CD14-positive monocyte (primary cell): ENCODE data around the gene POLR3K. TPM values are rescaled to one million over a fixed set of nuclear protein-coding genes. Genes with fewer than 3 reads are reported as not detected.
"Not testable (repeated sequence)": the region's sequence is repeated elsewhere in the genome, so short reads cannot be mapped to it uniquely, and the experiment has no call there.

Experiments
- DNase-seq, 3 donors: peaks; one replicate each; pipeline ENCODE4 v3.0.0-alpha.2; 2011 to 2022
- H2AFZ ChIP-seq: 2 replicates; pipeline ENCODE4 v1.6.0; 2012; ENCODE audit warnings: mild to moderate bottlenecking, low read depth, low read length, inconsistent platforms; ENCODE audit not compliant: insufficient read depth, poor library complexity, severe bottlenecking
- H3K27ac ChIP-seq, 2 donors: 1 replicate in 1 of 2; 2 replicates in 1 of 2; pipeline ENCODE4 v1.5.1; 2012 to 2013; ENCODE audit warnings: low read length in 2 of 2, control low read depth in 1 of 2, inconsistent platforms in 1 of 2, low read depth in 1 of 2, mild to moderate bottlenecking in 1 of 2
- H3K27me3 ChIP-seq, 2 donors: one replicate each; pipeline versions ENCODE4 v1.6.0 to v1.6.1; 2011 to 2013; ENCODE audit warnings: low read length in 2 of 2; ENCODE audit not compliant: control insufficient read depth in 2 of 2, insufficient read depth in 2 of 2
- H3K36me3 ChIP-seq, 2 donors: replicated peaks in 1 of 2; 1 replicate in 1 of 2; 2 replicates in 1 of 2; pipeline versions ENCODE4 v1.5.1 to v1.6.1; 2012 to 2013; ENCODE audit warnings: low read length in 2 of 2, control low read depth in 1 of 2, inconsistent platforms in 1 of 2, mild to moderate bottlenecking in 1 of 2; ENCODE audit not compliant: insufficient read depth in 2 of 2, control insufficient read depth in 1 of 2
- H3K4me1 ChIP-seq, 2 donors: 1 replicate in 1 of 2; 2 replicates in 1 of 2; pipeline versions ENCODE4 v1.5.1 to v1.6.1; 2012 to 2013; ENCODE audit warnings: low read length in 2 of 2, control low read depth in 1 of 2, inconsistent platforms in 1 of 2, mild to moderate bottlenecking in 1 of 2, moderate library complexity in 1 of 2; ENCODE audit not compliant: insufficient read depth in 2 of 2, control insufficient read depth in 1 of 2
- H3K4me2 ChIP-seq: replicated peaks from 2 replicates; pipeline ENCODE3; 2012; ENCODE audit warnings: low read length, moderate library complexity, mild to moderate bottlenecking; ENCODE audit not compliant: poor library complexity, severe bottlenecking; ENCODE audit errors: extremely low read depth
- H3K4me3 ChIP-seq, 3 experiments: fragments of 200-600 bp in 1 of 3; sonication (generic) in 1 of 3; replicated peaks in 1 of 3; 1 replicate in 2 of 3; 2 replicates in 1 of 3; pipeline ENCODE4 v1.5.1; 2011 to 2013; ENCODE audit warnings: low read length in 3 of 3, mild to moderate bottlenecking in 3 of 3, control low read depth in 2 of 3, low read depth in 2 of 3, inconsistent platforms in 1 of 3, moderate library complexity in 1 of 3
- H3K79me2 ChIP-seq: 2 replicates; pipeline ENCODE4 v1.6.0; 2012; ENCODE audit warnings: mild to moderate bottlenecking, control low read depth, inconsistent platforms, low read length, moderate library complexity; ENCODE audit not compliant: insufficient read depth
- H3K9ac ChIP-seq: 2 replicates; pipeline ENCODE4 v1.6.0; 2017; ENCODE audit warnings: low read length, mild to moderate bottlenecking; ENCODE audit not compliant: insufficient read depth, poor library complexity, severe bottlenecking
- H3K9me3 ChIP-seq, 2 donors: replicated peaks in 1 of 2; 1 replicate in 1 of 2; 2 replicates in 1 of 2; pipeline versions ENCODE4 v1.5.1 to v1.6.1; 2012 to 2013; ENCODE audit warnings: low read length in 2 of 2, control low read depth in 1 of 2; ENCODE audit not compliant: control insufficient read depth in 1 of 2, insufficient read depth in 1 of 2
- H4K20me1 ChIP-seq: 2 replicates; pipeline ENCODE4 v1.6.0; 2012; ENCODE audit warnings: mild to moderate bottlenecking, low read length, control low read depth, moderate library complexity; ENCODE audit not compliant: insufficient read depth
- H3K27ac Mint-ChIP-seq, 7 donors: one replicate each; pipeline ENCODE4 v1.8.0; 2020; ENCODE audit warnings: mild to moderate bottlenecking in 7 of 7, mixed read lengths in 7 of 7, moderate library complexity in 6 of 7, inconsistent platforms in 2 of 7
- H3K27me3 Mint-ChIP-seq, 3 donors: one replicate each; pipeline ENCODE4 v1.8.0; 2021 to 2022; ENCODE audit warnings: low read depth in 3 of 3, mild to moderate bottlenecking in 3 of 3, mixed read lengths in 3 of 3, moderate library complexity in 3 of 3, inconsistent platforms in 1 of 3
- H3K36me3 Mint-ChIP-seq, 2 donors: one replicate each; pipeline ENCODE4 v1.8.0; 2020; ENCODE audit warnings: mixed read lengths in 2 of 2, inconsistent platforms in 1 of 2, mild to moderate bottlenecking in 1 of 2
- H3K4me1 Mint-ChIP-seq: one replicate; pipeline ENCODE4 v1.8.0; 2020; ENCODE audit warnings: mild to moderate bottlenecking, mixed read lengths
- H3K4me3 Mint-ChIP-seq, 2 donors: one replicate each; pipeline ENCODE4 v1.8.0; 2020; ENCODE audit warnings: mild to moderate bottlenecking in 2 of 2, mixed read lengths in 2 of 2, moderate library complexity in 1 of 2
- H3K9me3 Mint-ChIP-seq, 7 donors: one replicate each; pipeline ENCODE4 v1.8.0; 2020 to 2022; ENCODE audit warnings: mixed read lengths in 7 of 7, mild to moderate bottlenecking in 6 of 7, moderate library complexity in 6 of 7, inconsistent platforms in 2 of 7
- CTCF ChIP-seq: fragments of 200-600 bp; IDR thresholded peaks from one replicate; pipeline ENCODE4 v1.8.0; 2022; ENCODE audit warnings: antibody characterized with exemption, mild to moderate bottlenecking
- WGBS: methylation state at CpG from one replicate; pipeline ENCODE4 v1.1.5; 2013; ENCODE audit warnings: missing lambda C conversion rate; ENCODE audit not compliant: insufficient coverage; 5-methylcytosine and 5-hydroxymethylcytosine counted together
- intact Hi-C, 2 donors: fragments of 100-400 bp; cut with micrococcal nuclease; formaldehyde crosslinking; loops; one replicate each; pipeline versions ENCODE4 v1.15.0 to v1.15.1; 2023
- polyA plus RNA-seq, 3 donors: library from polyadenylated mRNA; depleted of rRNA in 1 of 3; unstranded in 2 of 3; stranded (reverse) in 1 of 3; fragments of 300-500 nt in 2 of 3; fragments of >200 nt in 1 of 3; fragmentation: Illumina TruSeq in 2 of 3; gene quantifications; 1 replicate in 2 of 3; 2 replicates in 1 of 3; pipeline ENCODE4 v1.2.3, GENCODE V29; 2012 to 2021

The POLR3K gene
- polyA plus RNA-seq, 3 donors = 9.9 to 20.8 (median 18.7) TPM

DNA sequence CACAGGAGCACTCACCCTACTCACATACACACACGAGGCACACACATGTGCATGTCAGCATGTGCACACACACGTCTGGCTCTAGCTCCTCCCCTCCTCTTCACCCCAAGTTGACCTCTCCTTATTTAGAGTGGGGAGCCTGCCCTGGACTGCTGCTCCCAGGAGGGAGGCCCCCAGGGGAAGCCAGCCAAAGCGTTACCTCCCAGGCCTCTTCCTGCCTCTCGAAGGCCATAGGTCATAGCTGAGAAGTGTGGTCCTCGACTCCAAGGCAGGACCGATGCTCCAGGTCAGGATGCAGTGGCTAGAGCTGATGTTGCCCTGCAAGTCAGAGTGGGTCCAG, 18.8 kb downstream of the POLR3K start:
- H3K36me3 ChIP-seq = no peaks in the 10 kb centered on the region
- peak in 1 of 3 donors; percentile 10 for DNase-seq
- H2AFZ ChIP-seq = peak overlapping the region; percentile 64
- H3K27me3 Mint-ChIP-seq = peaks cover 0 to 1% (median 0%) of the 10 kb centered on the region in 3 donors
- peaks cover 29 to 40% of the 10 kb centered on the region in 2 donors for H3K4me1 ChIP-seq
- no peaks in the 10 kb centered on the region for H3K9me3 Mint-ChIP-seq
- no peak for TF ChIP-seq CTCF
- no peaks in the 10 kb centered on the region for H3K79me2 ChIP-seq
- no peaks in the 10 kb centered on the region for H4K20me1 ChIP-seq
- H3K27ac ChIP-seq = peak overlapping the region; percentile 77 to 82
- peak overlapping the region; percentile 44 for H3K4me2 ChIP-seq
- no peaks in the 10 kb centered on the region for H3K27me3 ChIP-seq
- no peaks in the 10 kb centered on the region for H3K9me3 ChIP-seq
- H3K9ac ChIP-seq = peak overlapping the region; percentile 35
- peak overlapping the region; percentile 85 to 92 (median 87) for H3K27ac Mint-ChIP-seq
- intact Hi-C loops = no loop called here
- 2% methylated on average over 4 of the region's 6 CpGs for WGBS
- peaks cover 5 to 10% of the 10 kb centered on the region in 2 donors for H3K36me3 Mint-ChIP-seq
- H3K4me3 ChIP-seq = peak overlapping the region in 1 of 3 experiments; percentile 45
- peaks cover 47% of the 10 kb centered on the region for H3K4me1 Mint-ChIP-seq
- peak overlapping the region; percentile 42 to 63 for H3K4me3 Mint-ChIP-seq

GRCh38 chr16:33877-34647, 19.3 kb downstream of the POLR3K start:
- Mint-ChIP-seq H3K4me3 (peak overlapping the region in 1 of 2 donors; percentile 63), H3K4me1 (peaks cover 42% of the 10 kb centered on the region), H3K9me3 (no peaks in the 10 kb centered on the region), H3K27ac (peak overlapping the region; percentile 85 to 92 (median 87)), H3K36me3 (peaks cover 5 to 8% of the 10 kb centered on the region in 2 donors), H3K27me3 (peaks cover 0 to 1% (median 0%) of the 10 kb centered on the region in 3 donors)
- H3K4me3 ChIP-seq = peak overlapping the region in 1 of 3 experiments; percentile 45
- no peak overlapping the region for H2AFZ ChIP-seq
- no peaks in the 10 kb centered on the region for H4K20me1 ChIP-seq
- DNase-seq = no peak
- WGBS = 92% methylated on average over 20 of the region's 21 CpGs
- no peaks in the 10 kb centered on the region for H3K9me3 ChIP-seq
- H3K36me3 ChIP-seq = no peaks in the 10 kb centered on the region
- H3K4me1 ChIP-seq = peaks cover 29 to 35% of the 10 kb centered on the region in 2 donors
- H3K79me2 ChIP-seq = no peaks in the 10 kb centered on the region
- no peak overlapping the region for H3K9ac ChIP-seq
- H3K4me2 ChIP-seq = peak overlapping the region; percentile 44
- intact Hi-C loops = no loop called here
- H3K27me3 ChIP-seq = no peaks in the 10 kb centered on the region
- H3K27ac ChIP-seq = peak overlapping the region; percentile 77 to 82
- TF ChIP-seq CTCF = no peak

GRCh38 chr16:33154-33876, 20.1 kb downstream of the POLR3K start:
- peaks cover 29 to 33% of the 10 kb centered on the region in 2 donors for H3K4me1 ChIP-seq
- H3K36me3 Mint-ChIP-seq, H3K4me3 Mint-ChIP-seq, H3K9me3 Mint-ChIP-seq, H3K79me2 ChIP-seq, intact Hi-C loops, H3K4me3 ChIP-seq, H3K27me3 Mint-ChIP-seq, H3K36me3 ChIP-seq, H2AFZ ChIP-seq, H3K27ac ChIP-seq, H3K27me3 ChIP-seq, DNase-seq, H4K20me1 ChIP-seq, H3K9me3 ChIP-seq, H3K4me2 ChIP-seq, H3K9ac ChIP-seq: not testable (repeated sequence)
- Mint-ChIP-seq H3K4me1 (peaks cover 37% of the 10 kb centered on the region), H3K27ac (peak overlapping the region in 2 of 7 donors; percentile 53 to 80)
- WGBS = 94% methylated on average over 2 of the region's 8 CpGs
